Neural crest cell (in vitro differentiated cells): ENCODE data around the gene CNST. TPM values are rescaled to one million over a fixed set of nuclear protein-coding genes. Genes with fewer than 3 reads are reported as not detected.

Experiments used
- DNase-seq: peaks from one replicate; pipeline ENCODE4 v3.0.0; 2021; ENCODE audit warnings: low read depth, mixed read lengths, low spot score
- H3K27ac Mint-ChIP-seq: one replicate; pipeline ENCODE4 v1.8.0; 2021; ENCODE audit warnings: mild to moderate bottlenecking, mixed read lengths; ENCODE audit not compliant: unreplicated experiment
- H3K27me3 Mint-ChIP-seq: 2 replicates; pipeline ENCODE4 v1.8.0; 2021; ENCODE audit warnings: low read depth, mild to moderate bottlenecking, mixed read lengths
- H3K36me3 Mint-ChIP-seq: 2 replicates; pipeline ENCODE4 v1.8.0; 2021; ENCODE audit warnings: low read depth, mild to moderate bottlenecking, mixed read lengths
- H3K4me1 Mint-ChIP-seq: 2 replicates; pipeline ENCODE4 v1.8.0; 2021; ENCODE audit warnings: mixed read lengths
- H3K4me3 Mint-ChIP-seq: one replicate; pipeline ENCODE4 v1.8.0; 2021; ENCODE audit warnings: mild to moderate bottlenecking, mixed read lengths
- H3K9me3 Mint-ChIP-seq: 2 replicates; pipeline ENCODE4 v1.8.0; 2021; ENCODE audit warnings: mixed read lengths
- total RNA-seq: library from RNA; stranded (reverse); gene quantifications from 2 replicates; pipeline ENCODE4 v1.2.1, GENCODE V29; 2021
- TF ChIP-seq, protein P1 (sequence below): fragments of 200-600 bp; sonication (generic); conservative IDR thresholded peaks from 2 replicates; pipeline ENCODE4 v1.5.0; 2021; ENCODE audit warnings: antibody characterized with exemption, mild to moderate bottlenecking

The CNST gene
- total RNA-seq, 1 donor from 2014 or later: 20.5 TPM

- H3K27me3 Mint-ChIP-seq: peaks cover 6% of the 10 kb centered on the region
- H3K9me3 Mint-ChIP-seq: peaks cover 15% of the 10 kb centered on the region
- H3K27ac Mint-ChIP-seq: no peak overlapping the region
- no peaks in the 10 kb centered on the region for H3K4me1 Mint-ChIP-seq
- H3K4me3 Mint-ChIP-seq: no peak overlapping the region
- TF ChIP-seq, protein P1, sequence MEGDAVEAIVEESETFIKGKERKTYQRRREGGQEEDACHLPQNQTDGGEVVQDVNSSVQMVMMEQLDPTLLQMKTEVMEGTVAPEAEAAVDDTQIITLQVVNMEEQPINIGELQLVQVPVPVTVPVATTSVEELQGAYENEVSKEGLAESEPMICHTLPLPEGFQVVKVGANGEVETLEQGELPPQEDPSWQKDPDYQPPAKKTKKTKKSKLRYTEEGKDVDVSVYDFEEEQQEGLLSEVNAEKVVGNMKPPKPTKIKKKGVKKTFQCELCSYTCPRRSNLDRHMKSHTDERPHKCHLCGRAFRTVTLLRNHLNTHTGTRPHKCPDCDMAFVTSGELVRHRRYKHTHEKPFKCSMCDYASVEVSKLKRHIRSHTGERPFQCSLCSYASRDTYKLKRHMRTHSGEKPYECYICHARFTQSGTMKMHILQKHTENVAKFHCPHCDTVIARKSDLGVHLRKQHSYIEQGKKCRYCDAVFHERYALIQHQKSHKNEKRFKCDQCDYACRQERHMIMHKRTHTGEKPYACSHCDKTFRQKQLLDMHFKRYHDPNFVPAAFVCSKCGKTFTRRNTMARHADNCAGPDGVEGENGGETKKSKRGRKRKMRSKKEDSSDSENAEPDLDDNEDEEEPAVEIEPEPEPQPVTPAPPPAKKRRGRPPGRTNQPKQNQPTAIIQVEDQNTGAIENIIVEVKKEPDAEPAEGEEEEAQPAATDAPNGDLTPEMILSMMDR: no peak
- no peak for DNase-seq
- peaks cover 3% of the 10 kb centered on the region for H3K36me3 Mint-ChIP-seq
These were observed 39.3 kb upstream of the CNST start for GRCh38 chr1:246526915-246527314.

GRCh38 chr1:246527402-246528088 is 38.7 kb upstream of the CNST start:
- H3K27ac Mint-ChIP-seq: no peak overlapping the region
- H3K4me3 Mint-ChIP-seq: no peak overlapping the region
- H3K36me3 Mint-ChIP-seq: peaks cover 3% of the 10 kb centered on the region
- no peak for DNase-seq
- TF ChIP-seq, protein P1: no peak
- H3K4me1 Mint-ChIP-seq: no peaks in the 10 kb centered on the region
- H3K9me3 Mint-ChIP-seq: peaks cover 15% of the 10 kb centered on the region
- H3K27me3 Mint-ChIP-seq: peaks cover 9% of the 10 kb centered on the region

DNA sequence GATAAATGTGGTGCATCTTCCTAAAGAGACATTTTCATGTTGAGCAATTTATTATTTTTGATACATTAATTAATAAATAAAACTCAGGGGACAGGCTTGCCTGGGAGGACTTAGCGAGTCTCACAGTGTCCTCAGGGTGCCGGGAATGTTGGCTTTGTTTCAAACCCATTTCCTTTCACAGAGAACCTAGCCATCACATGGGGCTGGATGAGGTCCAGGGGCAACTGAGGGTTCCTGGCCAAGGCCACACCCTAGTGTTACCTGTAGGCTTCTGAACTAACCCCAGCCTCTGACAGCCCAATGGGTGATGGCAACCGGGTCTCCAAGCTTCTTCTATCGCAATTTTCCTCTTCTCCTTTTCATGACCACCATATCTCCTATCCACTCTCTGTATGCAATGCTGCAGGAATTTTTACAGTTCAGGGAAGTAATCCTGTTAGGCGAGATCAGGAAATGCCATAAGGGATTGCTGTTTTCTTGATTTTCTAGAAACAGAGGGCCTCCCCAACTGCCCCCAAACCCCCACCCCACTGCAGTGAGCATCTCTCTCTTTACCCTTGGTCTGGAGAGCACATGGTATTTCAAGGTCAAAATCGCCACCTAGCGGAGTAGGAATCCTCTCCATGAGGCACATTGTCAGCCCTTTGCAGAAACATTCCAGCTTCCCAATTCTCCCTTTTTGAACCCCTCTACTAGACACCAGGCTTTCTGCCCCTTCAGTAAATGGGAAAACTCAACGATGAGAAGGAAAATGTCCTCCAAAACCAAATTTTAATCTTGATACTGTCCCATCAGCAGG is 37.1 kb upstream of the CNST start:
- peaks cover 3% of the 10 kb centered on the region for H3K36me3 Mint-ChIP-seq
- H3K4me1 Mint-ChIP-seq: no peaks in the 10 kb centered on the region
- peaks cover 9% of the 10 kb centered on the region for H3K27me3 Mint-ChIP-seq
- TF ChIP-seq, protein P1: no peak
- H3K9me3 Mint-ChIP-seq: peaks cover 15% of the 10 kb centered on the region
- DNase-seq: no peak
- no peak overlapping the region for H3K27ac Mint-ChIP-seq
- no peak overlapping the region for H3K4me3 Mint-ChIP-seq

DNA sequence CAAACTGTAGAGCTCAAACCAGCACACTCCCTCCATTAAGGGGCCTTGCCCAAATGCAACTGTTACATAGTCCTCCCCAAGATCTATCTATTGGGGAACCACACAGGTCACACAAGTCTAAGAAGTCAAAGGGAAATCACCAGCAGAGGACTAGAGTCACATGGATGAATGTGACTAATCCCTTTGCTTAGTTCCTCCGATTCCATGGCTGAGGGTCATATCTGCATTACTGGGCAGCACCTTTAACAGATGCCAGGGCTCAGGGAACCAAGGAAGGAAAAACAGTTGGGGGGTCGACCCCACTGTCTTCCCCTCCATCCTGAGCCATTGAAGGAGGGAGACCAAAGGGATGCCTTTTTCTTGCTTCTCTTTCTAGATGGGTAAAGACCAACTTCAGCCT is 35.8 kb upstream of the CNST start:
- peaks cover 15% of the 10 kb centered on the region for H3K9me3 Mint-ChIP-seq
- no peak overlapping the region for H3K27ac Mint-ChIP-seq
- no peaks in the 10 kb centered on the region for H3K4me1 Mint-ChIP-seq
- no peak for DNase-seq
- H3K4me3 Mint-ChIP-seq: no peak overlapping the region
- TF ChIP-seq, protein P1: no peak
- H3K27me3 Mint-ChIP-seq: peaks cover 9% of the 10 kb centered on the region
- peaks cover 3% of the 10 kb centered on the region for H3K36me3 Mint-ChIP-seq

DNA sequence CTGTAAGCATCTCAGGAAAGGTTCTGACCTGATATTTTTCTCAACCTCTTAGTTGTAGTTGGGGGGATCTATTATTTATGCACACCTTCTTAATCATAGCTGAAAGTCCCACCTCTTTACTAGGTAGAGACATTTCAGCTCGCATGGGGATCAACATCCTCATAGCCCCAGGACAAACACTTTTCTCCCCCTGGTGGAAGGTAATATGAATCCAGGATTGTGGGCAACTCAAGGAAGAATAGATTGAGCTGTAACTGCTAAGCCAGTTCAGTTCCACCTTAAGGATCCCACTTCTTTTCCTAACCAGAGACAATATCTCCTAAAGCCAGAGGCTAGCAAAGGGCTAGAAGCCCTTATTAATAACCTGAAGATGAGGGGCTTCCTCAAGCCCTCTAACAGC is 33.7 kb upstream of the CNST start:
- no peak overlapping the region for H3K4me3 Mint-ChIP-seq
- TF ChIP-seq, protein P1: peak; percentile 21
- peaks cover 15% of the 10 kb centered on the region for H3K9me3 Mint-ChIP-seq
- no peak for DNase-seq
- no peaks in the 10 kb centered on the region for H3K4me1 Mint-ChIP-seq
- peaks cover 6% of the 10 kb centered on the region for H3K27me3 Mint-ChIP-seq
- no peak overlapping the region for H3K27ac Mint-ChIP-seq
- peaks cover 3% of the 10 kb centered on the region for H3K36me3 Mint-ChIP-seq
